Measurements from ENCODE around the gene AUTS2. TPM values are rescaled to one million over a fixed set of nuclear protein-coding genes. Genes with fewer than 3 reads are reported as not detected.
"Not testable (repeated sequence)": the region's sequence is repeated elsewhere in the genome, so short reads cannot be mapped to it uniquely, and the experiment has no call there.

AUTS2 gene
- total RNA-seq, 1 experiment from 2014 or later: 30.1 TPM

- H3K4me3 ChIP-seq: no peak overlapping the region
- no peak for DNase-seq
- no peaks in the 10 kb centered on the region for H3K36me3 ChIP-seq
- H3K27ac ChIP-seq: no peak overlapping the region
- H3K9me3 ChIP-seq (replicated peaks): no peaks in the 10 kb centered on the region
- H3K4me1 ChIP-seq: no peaks in the 10 kb centered on the region
- no peaks in the 10 kb centered on the region for H3K27me3 ChIP-seq
Measured at GRCh38 chr7:70634610-70635068, 1036.4 kb downstream of the AUTS2 start.

- no peaks in the 10 kb centered on the region for H3K9me3 ChIP-seq (replicated peaks)
- no peak overlapping the region for H3K27ac ChIP-seq
- no peaks in the 10 kb centered on the region for H3K27me3 ChIP-seq
- no peak overlapping the region for H3K4me3 ChIP-seq
- no peaks in the 10 kb centered on the region for H3K36me3 ChIP-seq
- H3K4me1 ChIP-seq: no peaks in the 10 kb centered on the region
- DNase-seq: no peak
Measured at GRCh38 chr7:70635633-70636032, 1037.4 kb downstream of the AUTS2 start.

- Histone ChIP-seq H3K9me3 (replicated peaks) (no peaks in the 10 kb centered on the region), H3K36me3 (no peaks in the 10 kb centered on the region), H3K4me1 (no peaks in the 10 kb centered on the region), H3K4me3 (no peak overlapping the region), H3K27me3 (no peaks in the 10 kb centered on the region), H3K27ac (no peak overlapping the region)
- DNase-seq: no peak
Measured at GRCh38 chr7:70636169-70636568, 1037.9 kb downstream of the AUTS2 start.

GRCh38 chr7:70637726-70638125 lies 1039.5 kb downstream of the AUTS2 start:
- H3K4me3 ChIP-seq: no peak overlapping the region
- no peaks in the 10 kb centered on the region for H3K9me3 ChIP-seq (replicated peaks)
- peaks cover 2% of the 10 kb centered on the region; the same call in 1 of the 2 replicates for H3K36me3 ChIP-seq
- no peak for DNase-seq
- H3K27me3 ChIP-seq: no peaks in the 10 kb centered on the region
- no peak overlapping the region for H3K27ac ChIP-seq
- H3K4me1 ChIP-seq: no peaks in the 10 kb centered on the region

- H3K9me3 ChIP-seq (replicated peaks): no peaks in the 10 kb centered on the region
- no peak for DNase-seq
Measured at GRCh38 chr7:70638158-70639107, 1040.2 kb downstream of the AUTS2 start.

GRCh38 chr7:70640266-70640833 lies 1042.1 kb downstream of the AUTS2 start:
- no peak overlapping the region for H3K27ac ChIP-seq
- peaks cover 2% of the 10 kb centered on the region; the same call in 1 of the 2 replicates for H3K36me3 ChIP-seq
- H3K4me3 ChIP-seq: no peak overlapping the region
- no peaks in the 10 kb centered on the region for H3K9me3 ChIP-seq (replicated peaks)
- no peaks in the 10 kb centered on the region for H3K27me3 ChIP-seq
- no peaks in the 10 kb centered on the region for H3K4me1 ChIP-seq
- DNase-seq: no peak

More at GRCh38 chr7:70638158-70639107, 1040.2 kb downstream of the AUTS2 start:
- Histone ChIP-seq H3K36me3 (peaks cover 2% of the 10 kb centered on the region; the same call in 1 of the 2 replicates), H3K4me3 (no peak overlapping the region), H3K27me3 (no peaks in the 10 kb centered on the region), H3K27ac (no peak overlapping the region), H3K4me1 (no peaks in the 10 kb centered on the region)

GRCh38 chr7:70641882-70642281 lies 1043.6 kb downstream of the AUTS2 start:
- Histone ChIP-seq H3K27me3 (no peaks in the 10 kb centered on the region), H3K9me3 (replicated peaks) (no peaks in the 10 kb centered on the region), H3K36me3 (peaks cover 2% of the 10 kb centered on the region; the same call in 1 of the 2 replicates), H3K27ac (no peak overlapping the region), H3K4me3 (no peak overlapping the region), H3K4me1 (no peaks in the 10 kb centered on the region)
- DNase-seq: no peak

GRCh38 chr7:70645279-70645678 lies 1047.0 kb downstream of the AUTS2 start:
- Histone ChIP-seq H3K27me3 (no peaks in the 10 kb centered on the region), H3K36me3 (peaks cover 2% of the 10 kb centered on the region; the same call in 1 of the 2 replicates), H3K27ac (no peak overlapping the region), H3K9me3 (replicated peaks) (no peaks in the 10 kb centered on the region), H3K4me1 (no peaks in the 10 kb centered on the region), H3K4me3 (no peak overlapping the region)
- DNase-seq: no peak

GRCh38 chr7:70645876-70646351 lies 1047.6 kb downstream of the AUTS2 start:
- Histone ChIP-seq H3K27me3 (no peaks in the 10 kb centered on the region), H3K9me3 (replicated peaks) (no peaks in the 10 kb centered on the region), H3K27ac (no peak overlapping the region), H3K4me3 (no peak overlapping the region), H3K36me3 (peaks cover 2% of the 10 kb centered on the region; the same call in 1 of the 2 replicates), H3K4me1 (no peaks in the 10 kb centered on the region)
- DNase-seq: no peak

GRCh38 chr7:70646536-70647248 lies 1048.4 kb downstream of the AUTS2 start:
- no peaks in the 10 kb centered on the region for H3K9me3 ChIP-seq (replicated peaks)
- no peaks in the 10 kb centered on the region for H3K27me3 ChIP-seq
- H3K36me3 ChIP-seq: peaks cover 2% of the 10 kb centered on the region; the same call in 1 of the 2 replicates
- H3K4me1 ChIP-seq: no peaks in the 10 kb centered on the region
- no peak for DNase-seq
- no peak overlapping the region for H3K4me3 ChIP-seq
- no peak overlapping the region for H3K27ac ChIP-seq

GRCh38 chr7:70647801-70648498 lies 1049.7 kb downstream of the AUTS2 start:
- Histone ChIP-seq H3K27me3 (no peaks in the 10 kb centered on the region), H3K36me3 (no peaks in the 10 kb centered on the region), H3K9me3 (replicated peaks) (no peaks in the 10 kb centered on the region), H3K27ac (no peak overlapping the region), H3K4me1 (no peaks in the 10 kb centered on the region), H3K4me3 (no peak overlapping the region)
- DNase-seq: no peak

- H3K27me3 ChIP-seq; H3K9me3 ChIP-seq (replicated peaks); DNase-seq; H3K4me3 ChIP-seq; H3K4me1 ChIP-seq; H3K36me3 ChIP-seq; H3K27ac ChIP-seq: not testable (repeated sequence)
Measured at GRCh38 chr7:70648499-70648861, 1050.2 kb downstream of the AUTS2 start.

- no peaks in the 10 kb centered on the region for H3K9me3 ChIP-seq (replicated peaks)
- H3K27me3 ChIP-seq: no peaks in the 10 kb centered on the region
- H3K36me3 ChIP-seq: no peaks in the 10 kb centered on the region
- DNase-seq: no peak
- H3K27ac ChIP-seq: no peak overlapping the region
- H3K4me1 ChIP-seq: no peaks in the 10 kb centered on the region
- H3K4me3 ChIP-seq: no peak overlapping the region
Measured at GRCh38 chr7:70649323-70649722, 1051.0 kb downstream of the AUTS2 start.

GRCh38 chr7:70654146-70654545 lies 1055.9 kb downstream of the AUTS2 start:
- peaks cover 13% of the 10 kb centered on the region; the same call in 1 of the 2 replicates for H3K4me1 ChIP-seq
- no peaks in the 10 kb centered on the region for H3K9me3 ChIP-seq (replicated peaks)
- no peak overlapping the region for H3K27ac ChIP-seq
- DNase-seq: no peak
- H3K4me3 ChIP-seq: no peak overlapping the region
- H3K36me3 ChIP-seq: no peaks in the 10 kb centered on the region
- no peaks in the 10 kb centered on the region for H3K27me3 ChIP-seq

All from SJCRH30 (cell line).